ENCODE results near the gene SLC29A2.

GRCh38 chr11:66412110-66412509 lies 40.5 kb upstream of the SLC29A2 start:
- TF ChIP-seq, protein P1, sequence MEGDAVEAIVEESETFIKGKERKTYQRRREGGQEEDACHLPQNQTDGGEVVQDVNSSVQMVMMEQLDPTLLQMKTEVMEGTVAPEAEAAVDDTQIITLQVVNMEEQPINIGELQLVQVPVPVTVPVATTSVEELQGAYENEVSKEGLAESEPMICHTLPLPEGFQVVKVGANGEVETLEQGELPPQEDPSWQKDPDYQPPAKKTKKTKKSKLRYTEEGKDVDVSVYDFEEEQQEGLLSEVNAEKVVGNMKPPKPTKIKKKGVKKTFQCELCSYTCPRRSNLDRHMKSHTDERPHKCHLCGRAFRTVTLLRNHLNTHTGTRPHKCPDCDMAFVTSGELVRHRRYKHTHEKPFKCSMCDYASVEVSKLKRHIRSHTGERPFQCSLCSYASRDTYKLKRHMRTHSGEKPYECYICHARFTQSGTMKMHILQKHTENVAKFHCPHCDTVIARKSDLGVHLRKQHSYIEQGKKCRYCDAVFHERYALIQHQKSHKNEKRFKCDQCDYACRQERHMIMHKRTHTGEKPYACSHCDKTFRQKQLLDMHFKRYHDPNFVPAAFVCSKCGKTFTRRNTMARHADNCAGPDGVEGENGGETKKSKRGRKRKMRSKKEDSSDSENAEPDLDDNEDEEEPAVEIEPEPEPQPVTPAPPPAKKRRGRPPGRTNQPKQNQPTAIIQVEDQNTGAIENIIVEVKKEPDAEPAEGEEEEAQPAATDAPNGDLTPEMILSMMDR (conservative IDR thresholded peaks at IDR 0.05), result no peak
- no peak for TF ChIP-seq EZH2 (IDR thresholded peaks at IDR 0.05; ENCODE audit: low read depth)

Data from PC-9 (cell line).